ENCODE measurements around the gene ACOT8.

Gene ACOT8

DNA sequence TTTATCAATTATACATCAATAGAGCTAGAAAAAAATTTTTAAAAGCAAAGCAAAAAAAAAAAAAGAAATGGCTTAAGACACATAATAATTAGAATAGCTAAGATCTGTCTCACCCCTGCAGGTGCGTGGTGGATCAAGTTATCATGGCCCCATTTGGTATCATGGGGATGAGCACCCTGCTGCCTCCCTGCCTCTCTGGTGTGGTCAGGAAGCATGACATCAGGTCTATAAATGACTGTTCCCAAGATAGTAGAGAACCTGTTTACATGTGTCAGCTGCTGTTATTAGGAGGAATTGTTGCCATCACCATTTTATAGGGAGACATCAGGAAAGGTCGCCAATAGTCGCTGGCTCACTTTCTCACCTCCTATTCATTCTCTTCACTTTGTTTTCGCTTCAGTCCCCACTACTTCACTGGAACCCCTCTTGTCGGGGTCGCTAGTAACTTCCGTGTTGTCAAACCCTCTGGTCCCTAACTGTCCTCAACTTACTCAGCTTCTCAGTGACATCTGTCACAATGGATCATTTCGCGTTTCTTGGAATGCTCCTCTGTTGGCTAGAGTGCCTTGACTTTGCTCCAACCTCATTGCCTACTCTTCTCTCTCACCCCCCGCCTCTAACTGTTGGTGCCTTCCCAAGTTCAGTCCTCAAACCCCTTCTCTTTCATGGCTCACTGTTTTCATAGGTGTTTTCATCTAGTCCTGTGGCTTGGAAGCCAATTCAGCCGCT lies 60.7 kb downstream of the ACOT8 start:
- H3K4me1 ChIP-seq (ENCODE audit: control insufficient read depth, insufficient read depth, low read length), result no peaks in the 10 kb centered on the region; the same call in 1 of the 2 replicates
- no peak overlapping the region for H3K4me3 ChIP-seq (ENCODE audit: low read length)
- no peaks in the 10 kb centered on the region for H3K27me3 ChIP-seq (ENCODE audit: control insufficient read depth, insufficient read depth, low read length)
- no peaks in the 10 kb centered on the region for H3K9me3 ChIP-seq (ENCODE audit: control insufficient read depth, insufficient read depth, low read length)
- WGBS (ENCODE audit: insufficient coverage, insufficient read length), result no CpG with 5 or more reads among the region's 11 CpGs
- H3K36me3 ChIP-seq (ENCODE audit: control insufficient read depth, insufficient read depth, low read length), result peaks cover 6% of the 10 kb centered on the region; the same call in 1 of the 2 replicates
- DNase-seq (ENCODE audit: low read depth, low spot score), result no peak
- H3K27ac ChIP-seq (ENCODE audit: low read length), result no peak overlapping the region

DNA sequence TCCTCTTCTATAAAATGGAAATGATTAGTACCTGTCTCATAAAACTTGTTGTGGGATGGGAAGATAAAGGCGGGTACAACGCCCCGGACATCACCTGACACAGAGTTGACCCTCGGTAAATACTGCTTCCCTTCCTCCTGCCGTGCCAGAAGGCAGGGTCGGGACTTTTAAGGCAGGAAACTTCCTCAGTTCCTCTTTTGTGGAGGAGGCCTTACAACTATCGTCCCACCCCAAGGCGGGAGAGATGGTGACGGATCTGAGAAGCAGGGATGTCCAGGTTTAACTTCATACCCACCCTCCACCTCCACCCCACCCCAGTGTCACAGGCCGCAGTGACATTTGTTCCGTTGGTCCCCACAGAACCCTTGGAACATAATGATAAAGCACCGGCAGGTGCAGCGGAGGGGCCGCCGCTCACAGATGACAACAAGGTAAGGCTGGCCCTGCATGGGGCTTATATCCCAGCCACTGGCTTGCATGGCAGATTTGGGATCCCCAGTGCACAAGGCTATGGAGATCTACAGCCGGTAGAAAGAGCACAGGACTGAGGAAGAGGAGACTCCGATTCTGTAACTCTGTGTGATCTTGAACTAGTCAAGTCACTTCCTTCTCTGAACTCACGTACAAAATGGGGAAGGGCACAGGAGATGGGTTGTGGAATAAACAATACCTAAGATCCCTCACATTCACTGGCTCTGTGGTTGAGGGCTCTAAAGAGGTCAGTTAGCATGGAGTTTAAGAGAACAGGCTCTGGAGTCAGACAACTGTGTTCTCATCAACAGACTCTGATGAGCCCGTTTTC lies 64.7 kb downstream of the ACOT8 start:
- H3K36me3 ChIP-seq (ENCODE audit: control insufficient read depth, insufficient read depth, low read length), result peaks cover 3% of the 10 kb centered on the region; the same call in 1 of the 2 replicates
- H3K27me3 ChIP-seq (ENCODE audit: control insufficient read depth, insufficient read depth, low read length), result no peaks in the 10 kb centered on the region
- no peak for DNase-seq (ENCODE audit: low read depth, low spot score)
- no CpG with 5 or more reads among the region's 19 CpGs for WGBS (ENCODE audit: insufficient coverage, insufficient read length)
- no peaks in the 10 kb centered on the region for H3K4me1 ChIP-seq (ENCODE audit: control insufficient read depth, insufficient read depth, low read length)
- no peak overlapping the region for H3K27ac ChIP-seq (ENCODE audit: low read length)
- peak overlapping the region; percentile 80; the same call in 1 of the 2 replicates for H3K4me3 ChIP-seq (ENCODE audit: low read length)
- no peaks in the 10 kb centered on the region for H3K9me3 ChIP-seq (ENCODE audit: control insufficient read depth, insufficient read depth, low read length)
